Measurements from ENCODE around the gene C17orf75.

DNA sequence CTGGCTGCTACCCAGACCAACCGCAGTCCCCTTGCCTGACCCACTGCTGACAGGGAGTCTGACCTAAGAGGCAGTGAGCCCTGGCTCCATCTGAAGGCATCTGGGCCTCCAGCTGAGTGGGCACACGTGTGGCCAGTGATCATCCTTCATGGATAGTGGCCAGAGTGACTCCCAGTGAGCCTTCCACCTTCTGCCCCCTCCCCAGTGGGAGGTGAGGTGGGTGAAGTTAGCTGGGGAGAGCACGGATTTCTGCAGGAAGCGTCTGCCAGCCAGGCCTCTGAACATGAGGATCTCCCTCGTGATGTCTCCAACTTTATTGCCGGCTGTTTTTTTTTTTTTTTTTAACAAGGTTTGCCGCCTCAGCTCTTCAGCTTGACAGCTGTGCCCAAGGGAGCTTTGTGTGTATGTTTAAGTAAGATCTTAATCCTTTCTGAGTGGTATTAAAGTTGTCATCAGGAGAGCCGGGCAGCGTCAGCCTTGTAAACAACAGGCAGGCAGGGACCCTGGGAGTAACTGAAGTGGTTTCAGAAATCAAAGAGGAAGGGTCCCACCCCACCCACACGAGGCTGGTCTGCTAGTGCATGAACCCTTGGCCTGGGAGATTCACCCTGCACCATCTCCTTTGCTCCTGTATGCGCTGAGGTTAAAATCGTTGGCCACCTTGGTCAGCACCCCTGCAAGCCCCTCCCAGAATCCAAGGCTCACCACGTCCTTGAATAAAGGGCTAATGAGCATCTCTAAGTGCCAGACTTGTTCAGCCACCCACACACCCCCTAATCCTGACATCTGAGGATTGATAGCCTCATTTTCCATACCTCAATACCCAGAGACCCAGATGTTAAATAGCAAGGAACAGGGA is 43.0 kb downstream of the C17orf75 start:
- TF ChIP-seq, protein P1, sequence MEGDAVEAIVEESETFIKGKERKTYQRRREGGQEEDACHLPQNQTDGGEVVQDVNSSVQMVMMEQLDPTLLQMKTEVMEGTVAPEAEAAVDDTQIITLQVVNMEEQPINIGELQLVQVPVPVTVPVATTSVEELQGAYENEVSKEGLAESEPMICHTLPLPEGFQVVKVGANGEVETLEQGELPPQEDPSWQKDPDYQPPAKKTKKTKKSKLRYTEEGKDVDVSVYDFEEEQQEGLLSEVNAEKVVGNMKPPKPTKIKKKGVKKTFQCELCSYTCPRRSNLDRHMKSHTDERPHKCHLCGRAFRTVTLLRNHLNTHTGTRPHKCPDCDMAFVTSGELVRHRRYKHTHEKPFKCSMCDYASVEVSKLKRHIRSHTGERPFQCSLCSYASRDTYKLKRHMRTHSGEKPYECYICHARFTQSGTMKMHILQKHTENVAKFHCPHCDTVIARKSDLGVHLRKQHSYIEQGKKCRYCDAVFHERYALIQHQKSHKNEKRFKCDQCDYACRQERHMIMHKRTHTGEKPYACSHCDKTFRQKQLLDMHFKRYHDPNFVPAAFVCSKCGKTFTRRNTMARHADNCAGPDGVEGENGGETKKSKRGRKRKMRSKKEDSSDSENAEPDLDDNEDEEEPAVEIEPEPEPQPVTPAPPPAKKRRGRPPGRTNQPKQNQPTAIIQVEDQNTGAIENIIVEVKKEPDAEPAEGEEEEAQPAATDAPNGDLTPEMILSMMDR (conservative IDR thresholded peaks at IDR 0.05; ENCODE audit: low read depth, low read length), result no peak
- TF ChIP-seq EZH2 (IDR thresholded peaks at IDR 0.05; ENCODE audit: borderline replicate concordance, low read depth, low read length, poor library complexity, severe bottlenecking), result no peak
